SK-N-SH (cell line): ENCODE data around the gene HNRNPC. TPM values are rescaled to one million over a fixed set of nuclear protein-coding genes. Genes with fewer than 3 reads are reported as not detected.
"Not testable (repeated sequence)": the region's sequence is repeated elsewhere in the genome, so short reads cannot be mapped to it uniquely, and the experiment has no call there.

Experiments used
- CTCF ChIA-PET: fragments of 300-600, 350-600 bp; formaldehyde crosslinking; extraction: SDS; loops from one replicate; lab custom pipeline; 2021; lab: Yijun Ruan, JAX
- POLR2A ChIA-PET: fragments of 350-600 bp; sonication (Branson Sonifier 250); formaldehyde crosslinking; extraction: SDS; loops from one replicate; lab custom pipeline; 2020; ENCODE audit warnings: antibody characterized with exemption, inconsistent platforms; lab: Yijun Ruan, JAX
- DNase-seq: peaks from one replicate; pipeline ENCODE4 v3.0.0; 2012
- H2AFZ ChIP-seq: fragments of 200-600 bp; sonication (generic); 2 replicates; pipeline ENCODE4 v1.8.1; 2016; ENCODE audit warnings: antibody characterized with exemption, mild to moderate bottlenecking, low read depth
- H3F3A ChIP-seq: fragments of 200-600 bp; sonication (generic); replicated peaks from 2 replicates; pipeline ENCODE3; 2016; ENCODE audit warnings: antibody characterized with exemption, mild to moderate bottlenecking; ENCODE audit not compliant: insufficient read depth
- H3K27ac ChIP-seq, 2 experiments: fragments of 200-500 bp in 1 of 2; fragments of 200-600 bp in 1 of 2; sonication (Bioruptor generic) in 1 of 2; sonication (generic), shearing (Covaris generic) in 1 of 2; 2 replicates each; pipeline versions ENCODE4 v1.5.1 to v1.6.1; 2014 to 2016; ENCODE audit warnings: low read depth in 2 of 2, inconsistent platforms in 1 of 2, low read length in 1 of 2, mild to moderate bottlenecking in 1 of 2, mixed read lengths in 1 of 2
- H3K27me3 ChIP-seq: fragments of 200-600 bp; sonication (generic), shearing (Covaris generic); 2 replicates; pipeline ENCODE4 v1.6.1; 2016; ENCODE audit warnings: mixed run types; ENCODE audit not compliant: insufficient read depth
- H3K36me3 ChIP-seq, 2 experiments: fragments of 200-500 bp in 1 of 2; fragments of 200-600 bp in 1 of 2; sonication (Bioruptor generic) in 1 of 2; sonication (generic) in 1 of 2; replicated peaks in 1 of 2; 2 replicates each; pipeline versions ENCODE3 to v1.5.1; 2014 to 2016; ENCODE audit warnings: low read length in 1 of 2, mild to moderate bottlenecking in 1 of 2; ENCODE audit not compliant: insufficient read depth in 2 of 2, control insufficient read depth in 1 of 2
- H3K4me1 ChIP-seq, 2 experiments: fragments of 200-500 bp in 1 of 2; fragments of 200-600 bp in 1 of 2; sonication (Bioruptor generic) in 1 of 2; sonication (generic), shearing (Covaris generic) in 1 of 2; 2 replicates each; pipeline versions ENCODE4 v1.5.1 to v1.6.1; 2014 to 2016; ENCODE audit warnings: low read depth in 1 of 2, low read length in 1 of 2, mixed run types in 1 of 2; ENCODE audit not compliant: insufficient read depth in 2 of 2, control insufficient read depth in 1 of 2
- H3K4me2 ChIP-seq: fragments of 200-600 bp; sonication (generic), shearing (Covaris generic); 2 replicates; pipeline ENCODE4 v1.6.1; 2017; ENCODE audit warnings: mixed run types
- H3K4me3 ChIP-seq, 2 experiments: fragments of 200-500 bp in 1 of 2; fragments of 200-600 bp in 1 of 2; sonication (Bioruptor generic) in 1 of 2; sonication (generic), shearing (Covaris generic) in 1 of 2; 2 replicates each; pipeline versions ENCODE4 v1.5.1 to v1.8.1; 2014 to 2016; ENCODE audit warnings: low read depth in 2 of 2, inconsistent platforms in 1 of 2, low read length in 1 of 2, mild to moderate bottlenecking in 1 of 2, mixed read lengths in 1 of 2, moderate library complexity in 1 of 2
- H3K79me2 ChIP-seq: fragments of 200-600 bp; sonication (generic); 2 replicates; pipeline ENCODE4 v1.8.1; 2017; ENCODE audit warnings: mild to moderate bottlenecking; ENCODE audit not compliant: insufficient read depth
- H3K9ac ChIP-seq: fragments of 200-600 bp; sonication (generic); 2 replicates; pipeline ENCODE4 v1.6.1; 2017; ENCODE audit warnings: mixed run types
- H3K9me2 ChIP-seq: fragments of 200-600 bp; sonication (generic); 2 replicates; pipeline ENCODE4 v1.6.1; 2017; ENCODE audit warnings: mixed run types
- H3K9me3 ChIP-seq: fragments of 200-600 bp; sonication (generic); 2 replicates; pipeline ENCODE4 v1.6.1; 2017; ENCODE audit warnings: mixed run types, mild to moderate bottlenecking, moderate library complexity
- H4K20me1 ChIP-seq: fragments of 200-600 bp; sonication (generic); 2 replicates; pipeline ENCODE4 v1.6.1; 2017; ENCODE audit warnings: mild to moderate bottlenecking, mixed run types; ENCODE audit not compliant: insufficient read depth
- IRF3 ChIP-seq: fragments of 150-350 bp; IDR thresholded peaks from 2 replicates; pipeline ENCODE4 v1.6.1; 2016; ENCODE audit warnings: mild to moderate bottlenecking, low read depth, low read length
- NRF1 ChIP-seq: IDR thresholded peaks from 2 replicates; pipeline ENCODE4 v1.6.1; 2012; ENCODE audit warnings: low read depth, mild to moderate bottlenecking, low read length
- SMC3 ChIP-seq: IDR thresholded peaks from 2 replicates; pipeline ENCODE4 v1.6.1; 2012; ENCODE audit warnings: low read depth, low read length, improper control_type of control experiment
- WGBS: methylation state at CpG from one replicate; pipeline ENCODE4 v1.1.6; 2017; ENCODE audit warnings: low lambda C conversion rate; 5-methylcytosine and 5-hydroxymethylcytosine counted together
- polyA plus RNA-seq, 3 experiments: library from polyadenylated mRNA; depleted of rRNA; stranded (reverse); fragments of >200 nt; gene quantifications; 2 replicates each; pipeline ENCODE4 v1.2.3, GENCODE V29; 2012

Gene HNRNPC
- polyA plus RNA-seq, 1 of the 3 experiments (the other 2 are of a cell fraction), result 341 TPM

- WGBS, result 75% methylated on average over 12 of the region's 12 CpGs
- CTCF ChIA-PET, result no interaction called here
- peaks cover 18% of the 10 kb centered on the region; the same call in 1 of the 2 replicates for H3K27me3 ChIP-seq
- no peak overlapping the region for H3K4me3 ChIP-seq
- H3K27ac ChIP-seq, result no peak overlapping the region
- H3K4me2 ChIP-seq, result no peak overlapping the region
- no peaks in the 10 kb centered on the region for H3K79me2 ChIP-seq
- no peak overlapping the region for H3K9ac ChIP-seq
- TF ChIP-seq NRF1 (no peak), SMC3 (no peak)
- TF ChIP-seq, all 33 proteins: peak for 0
- Histone ChIP-seq H3K9me2 (no peaks in the 10 kb centered on the region), H3K36me3 (no peaks in the 10 kb centered on the region), H4K20me1 (no peaks in the 10 kb centered on the region), H3K9me3 (no peaks in the 10 kb centered on the region), H2AFZ (no peak overlapping the region), H3K4me1 (no peaks in the 10 kb centered on the region; a peak in 1 of 4 replicates), H3F3A (no peaks in the 10 kb centered on the region)
- no peak for DNase-seq
- POLR2A ChIA-PET, result no interaction called here
These were observed 29.1 kb upstream of the HNRNPC start for GRCh38 chr14:21298358-21298757.

GRCh38 chr14:21294026-21294425 lies 24.8 kb upstream of the HNRNPC start:
- POLR2A ChIA-PET, H3K27ac ChIP-seq, H3K9me2 ChIP-seq, H3K9ac ChIP-seq, H3K79me2 ChIP-seq, CTCF ChIA-PET, H3K4me1 ChIP-seq, H2AFZ ChIP-seq, H3F3A ChIP-seq, H3K4me3 ChIP-seq, H3K36me3 ChIP-seq, H4K20me1 ChIP-seq, H3K27me3 ChIP-seq, H3K4me2 ChIP-seq, DNase-seq, H3K9me3 ChIP-seq: not testable (repeated sequence)
- WGBS, result 67% methylated on average over 8 of the region's 8 CpGs

GRCh38 chr14:21287168-21287567 lies 17.9 kb upstream of the HNRNPC start:
- Histone ChIP-seq H3K4me3 (no peak overlapping the region), H3K9me2 (no peaks in the 10 kb centered on the region), H3K27me3 (no peaks in the 10 kb centered on the region; the same call in 1 of the 2 replicates), H3F3A (no peaks in the 10 kb centered on the region), H3K4me1 (no peaks in the 10 kb centered on the region), H4K20me1 (no peaks in the 10 kb centered on the region), H2AFZ (no peak overlapping the region), H3K9ac (no peak overlapping the region), H3K27ac (no peak overlapping the region), H3K36me3 (no peaks in the 10 kb centered on the region), H3K79me2 (no peaks in the 10 kb centered on the region), H3K4me2 (no peak overlapping the region), H3K9me3 (no peaks in the 10 kb centered on the region)
- 90% methylated on average over 5 of the region's 6 CpGs for WGBS
- CTCF ChIA-PET, result no interaction called here
- DNase-seq, result no peak
- no peak for TF ChIP-seq IRF3
- POLR2A ChIA-PET, result no interaction called here

- H3K36me3 ChIP-seq, DNase-seq, H2AFZ ChIP-seq: not testable (repeated sequence)
These were observed 17.3 kb upstream of the HNRNPC start for GRCh38 chr14:21286516-21286915.

GRCh38 chr14:21281917-21282316 lies 12.7 kb upstream of the HNRNPC start:
- H4K20me1 ChIP-seq, CTCF ChIA-PET, H3K4me1 ChIP-seq, H3K4me2 ChIP-seq, H3K79me2 ChIP-seq, H3K27me3 ChIP-seq, H2AFZ ChIP-seq, DNase-seq, H3F3A ChIP-seq, H3K9me2 ChIP-seq, H3K9me3 ChIP-seq, H3K27ac ChIP-seq, H3K4me3 ChIP-seq, H3K36me3 ChIP-seq, H3K9ac ChIP-seq: not testable (repeated sequence)
- 76% methylated on average over 8 of the region's 8 CpGs for WGBS
- POLR2A ChIA-PET, result interaction anchor here (0.7 kb wide), 1 partner anchor 20 kb away, joined by 3 read pairs; no protein-coding TSS in a partner anchor

More at GRCh38 chr14:21286516-21286915, 17.3 kb upstream of the HNRNPC start:
- H4K20me1 ChIP-seq, H3K79me2 ChIP-seq, H3K27ac ChIP-seq, H3K4me2 ChIP-seq, POLR2A ChIA-PET, H3K27me3 ChIP-seq, H3K9ac ChIP-seq, H3K9me2 ChIP-seq, CTCF ChIA-PET, H3K4me1 ChIP-seq, H3F3A ChIP-seq, H3K9me3 ChIP-seq, H3K4me3 ChIP-seq: not testable (repeated sequence)
- WGBS, result 72% methylated on average over 2 of the region's 2 CpGs
